ENCODE measurements around the gene MX1. TPM values are rescaled to one million over a fixed set of nuclear protein-coding genes. Genes with fewer than 3 reads are reported as not detected.

The MX1 gene
- total and polyA plus RNA-seq, 2 donors (not counting 3 experiments of a cell fraction or from before 2014, with no cell fraction given), result 5.9 to 25.1 TPM

- no peak overlapping the region for H3K9ac ChIP-seq (replicated peaks; ENCODE audit: extremely low read depth, insufficient read depth, low read length)
- no peak overlapping the region for H3K4me2 ChIP-seq (ENCODE audit: insufficient read depth, low read length)
- no peaks in the 10 kb centered on the region for H3K79me2 ChIP-seq (ENCODE audit: control insufficient read depth, insufficient read depth, low read length)
- FAIRE-seq (no peak), DNase-seq (ENCODE audit: low read depth, low spot score) (no peak)
- H3K36me3 ChIP-seq (ENCODE audit: control insufficient read depth in 2 of 2, extremely low read depth in 1 of 2, insufficient read depth in 2 of 2, low read length in 2 of 2), result no peaks in the 10 kb centered on the region
- no peak overlapping the region for H3K4me3 ChIP-seq (replicated peaks in 1 of 3; ENCODE audit: insufficient read depth in 1 of 3, low read depth in 1 of 3, low read length in 3 of 3)
- H3K27me3 ChIP-seq (ENCODE audit: control insufficient read depth in 2 of 2, insufficient read depth in 2 of 2, low read length in 2 of 2), result no peaks in the 10 kb centered on the region
- BruUV-seq (replicated peaks), result no TSS peak
- TF ChIP-seq JUN (IDR thresholded peaks at IDR 0.05; ENCODE audit: borderline replicate concordance, insufficient read depth, insufficient read length, low read depth) (no peak), MAX (IDR thresholded peaks at IDR 0.05; ENCODE audit: insufficient read depth, insufficient read length) (no peak), MYC (IDR thresholded peaks at IDR 0.05; ENCODE audit: low read depth, low read length) (no peak), GATA2 (IDR thresholded peaks at IDR 0.05; ENCODE audit: insufficient read depth, insufficient read length, low read depth, low read length) (no peak), FOS (IDR thresholded peaks at IDR 0.05; ENCODE audit: borderline replicate concordance, insufficient read depth, low read length) (no peak), EZH2 (IDR thresholded peaks at IDR 0.05; ENCODE audit: borderline replicate concordance, low read depth, low read length, severe bottlenecking) (no peak), POLR2AphosphoS5 (IDR thresholded peaks at IDR 0.05; ENCODE audit: insufficient read depth, low read depth, low read length) (no peak), POLR2A (IDR thresholded peaks at IDR 0.05; ENCODE audit: low read depth, low read length) (no peak)
- TF ChIP-seq, protein P1, sequence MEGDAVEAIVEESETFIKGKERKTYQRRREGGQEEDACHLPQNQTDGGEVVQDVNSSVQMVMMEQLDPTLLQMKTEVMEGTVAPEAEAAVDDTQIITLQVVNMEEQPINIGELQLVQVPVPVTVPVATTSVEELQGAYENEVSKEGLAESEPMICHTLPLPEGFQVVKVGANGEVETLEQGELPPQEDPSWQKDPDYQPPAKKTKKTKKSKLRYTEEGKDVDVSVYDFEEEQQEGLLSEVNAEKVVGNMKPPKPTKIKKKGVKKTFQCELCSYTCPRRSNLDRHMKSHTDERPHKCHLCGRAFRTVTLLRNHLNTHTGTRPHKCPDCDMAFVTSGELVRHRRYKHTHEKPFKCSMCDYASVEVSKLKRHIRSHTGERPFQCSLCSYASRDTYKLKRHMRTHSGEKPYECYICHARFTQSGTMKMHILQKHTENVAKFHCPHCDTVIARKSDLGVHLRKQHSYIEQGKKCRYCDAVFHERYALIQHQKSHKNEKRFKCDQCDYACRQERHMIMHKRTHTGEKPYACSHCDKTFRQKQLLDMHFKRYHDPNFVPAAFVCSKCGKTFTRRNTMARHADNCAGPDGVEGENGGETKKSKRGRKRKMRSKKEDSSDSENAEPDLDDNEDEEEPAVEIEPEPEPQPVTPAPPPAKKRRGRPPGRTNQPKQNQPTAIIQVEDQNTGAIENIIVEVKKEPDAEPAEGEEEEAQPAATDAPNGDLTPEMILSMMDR (IDR thresholded peaks at IDR 0.05; ENCODE audit: extremely low read depth in 1 of 2, insufficient read depth in 1 of 2, low read depth in 1 of 2, low read length in 2 of 2), result no peak
- ChIA-PET CTCF (interaction anchor here (0.6 kb wide), 1 partner anchor 54 kb away, joined by 4 read pairs; no protein-coding TSS in a partner anchor), POLR2A (no interaction called here)
- no peaks in the 10 kb centered on the region for H4K20me1 ChIP-seq (replicated peaks; ENCODE audit: control insufficient read depth, extremely low read depth, insufficient read depth, low read length)
- no peaks in the 10 kb centered on the region for H3K9me1 ChIP-seq (replicated peaks; ENCODE audit: control insufficient read depth, extremely low read depth, insufficient read depth, low read length)
- intact Hi-C loops (cut with micrococcal nuclease), result no loop called here
- no peak overlapping the region for H3K27ac ChIP-seq (ENCODE audit: insufficient read depth, low read depth, low read length)
- dilution Hi-C loops (cut with MboI; ENCODE audit: extremely low pct_ligation_motif_present, low sequenced_read_pairs), result no loop called here
- H3K4me1 ChIP-seq (ENCODE audit: control insufficient read depth, extremely low read depth, insufficient read depth, low read length), result no peaks in the 10 kb centered on the region
- H3K9me3 ChIP-seq (replicated peaks; ENCODE audit: control insufficient read depth, insufficient read depth, low read length), result no peaks in the 10 kb centered on the region
- H2AFZ ChIP-seq (ENCODE audit: low read depth, low read length), result no peak overlapping the region
These were observed 57.4 kb downstream of the MX1 start for GRCh38 chr21:41483415-41483814.

Data from endothelial cell of umbilical vein (primary cell).